ENCODE data around the gene ENPP1.
A peak's percentile ranks its signal among the peaks of the same experiment; 100 is the strongest.

ENPP1 gene

DNA sequence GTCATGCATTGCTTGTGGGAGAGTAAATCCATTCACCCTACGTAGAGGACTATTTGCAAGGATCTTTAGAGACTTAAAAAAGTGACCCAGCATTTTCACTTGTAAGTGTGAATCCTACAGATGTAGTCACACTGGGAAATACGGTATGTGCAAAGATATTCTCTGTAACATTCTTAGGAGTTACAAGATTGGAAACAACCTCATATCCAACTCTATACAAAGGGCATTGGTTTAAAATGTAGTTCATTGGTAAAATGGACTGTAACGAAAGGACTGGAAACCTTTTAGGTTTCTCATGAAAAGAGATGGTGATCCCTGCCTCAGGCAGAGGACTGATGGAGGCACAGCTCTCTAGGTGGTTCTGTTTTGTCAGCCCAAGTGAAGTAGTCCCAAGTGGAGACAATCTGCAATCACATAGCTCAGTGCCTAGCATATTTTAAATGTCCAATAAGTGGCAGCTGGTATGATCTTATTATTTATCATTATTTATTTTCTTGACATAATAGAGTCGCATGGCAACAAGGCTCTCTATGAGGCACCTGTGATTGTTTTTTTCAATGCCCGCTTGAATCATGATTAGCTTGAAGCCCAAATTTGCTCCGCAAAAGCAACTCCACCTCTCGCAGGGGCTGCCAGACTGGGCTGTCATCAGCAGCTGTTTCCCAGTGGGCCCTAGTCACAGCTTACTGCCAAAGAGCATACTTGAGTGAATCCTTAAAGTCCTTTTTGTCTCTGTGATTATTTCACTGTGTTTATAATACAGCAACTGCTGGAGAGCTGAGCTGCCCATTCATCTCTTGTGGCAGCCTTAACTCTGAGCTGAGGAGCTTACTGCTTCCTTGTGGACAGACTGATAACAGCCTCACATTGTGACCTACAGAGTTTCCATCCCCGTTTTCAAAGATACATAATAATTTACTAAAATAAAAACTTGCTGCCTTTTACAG is 19.8 kb upstream of the ENPP1 start:
- peak; percentile 24 for DNase-seq

DNA sequence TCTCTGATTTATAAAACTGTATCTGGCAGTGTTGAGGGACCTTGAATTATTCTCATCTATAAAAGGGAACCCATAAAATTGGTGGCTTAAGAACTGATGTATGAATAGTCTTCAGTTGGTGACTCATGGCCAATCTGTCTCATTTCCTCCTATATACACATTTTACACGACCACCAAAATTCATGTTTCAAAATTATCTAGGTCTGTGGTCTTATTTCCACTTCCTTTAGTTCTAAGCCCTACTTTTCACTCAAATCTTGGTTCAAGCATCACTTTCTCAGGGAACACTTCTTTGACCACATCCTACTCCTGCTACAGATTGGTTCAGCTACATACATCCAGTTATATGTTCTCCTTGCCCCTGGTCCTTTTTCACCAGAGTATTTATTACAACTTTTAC is 18.6 kb upstream of the ENPP1 start:
- DNase-seq, result no peak

GRCh38 chr6:131791476-131791875 is 16.3 kb upstream of the ENPP1 start:
- no peak for DNase-seq

- no peak for DNase-seq
These were observed 15.7 kb upstream of the ENPP1 start for GRCh38 chr6:131792091-131792496.

DNA sequence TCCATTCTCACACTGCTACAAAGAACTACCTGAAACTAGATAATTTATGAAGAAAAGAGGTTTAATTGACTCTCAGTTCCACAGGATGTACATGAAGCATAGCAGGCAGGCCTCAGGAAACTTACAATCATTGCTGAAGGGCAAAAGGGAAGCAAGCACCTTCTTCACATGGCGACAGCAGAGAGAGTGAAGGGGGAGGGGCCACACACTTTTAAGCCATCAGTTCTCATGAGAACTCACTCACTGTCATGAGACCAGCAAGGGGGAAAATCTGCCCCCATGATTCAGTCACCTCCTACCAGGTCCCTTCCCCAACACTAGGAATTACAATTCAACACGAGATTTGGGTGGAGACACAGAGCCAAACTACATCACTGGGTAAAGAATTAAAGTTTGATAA is 12.5 kb upstream of the ENPP1 start:
- no peak for DNase-seq

- DNase-seq, result no peak
These were observed 5.5 kb upstream of the ENPP1 start for GRCh38 chr6:131802347-131802746.

DNA sequence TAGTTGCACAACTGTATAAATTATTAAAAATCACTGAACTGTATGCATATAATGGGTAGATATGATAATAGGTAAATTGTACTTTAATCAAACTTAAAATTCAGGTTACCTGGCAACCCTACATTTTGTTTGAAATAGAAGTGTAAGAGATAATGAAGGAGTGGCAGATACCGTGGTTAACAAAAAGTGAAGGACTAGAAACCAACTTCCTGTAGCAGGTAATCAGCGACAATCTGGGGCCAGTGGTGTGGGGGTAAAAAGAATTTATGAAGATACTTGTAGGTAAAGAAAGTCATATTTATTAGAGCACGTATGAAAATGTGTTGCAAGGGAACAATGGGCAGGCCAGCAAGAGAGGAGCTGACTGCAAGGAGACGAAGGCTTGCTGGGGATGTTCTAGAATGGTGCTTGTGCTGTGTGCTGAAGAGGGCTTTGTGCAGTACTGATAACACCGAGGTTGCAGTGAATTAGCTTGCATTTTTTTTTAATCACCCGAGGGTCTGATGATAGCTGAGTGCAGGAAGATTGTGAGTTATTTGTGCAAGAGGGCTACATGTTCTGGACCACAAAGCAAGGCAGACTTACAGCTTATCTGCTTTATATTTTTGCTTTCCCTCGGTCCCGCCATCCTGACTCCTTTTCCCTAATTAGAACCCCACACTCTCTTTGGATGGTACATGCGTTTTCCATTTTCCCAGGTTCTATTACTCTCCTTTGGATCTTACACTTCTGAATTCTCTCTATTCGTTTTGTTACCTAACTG is 4.6 kb upstream of the ENPP1 start:
- DNase-seq, result no peak

DNA sequence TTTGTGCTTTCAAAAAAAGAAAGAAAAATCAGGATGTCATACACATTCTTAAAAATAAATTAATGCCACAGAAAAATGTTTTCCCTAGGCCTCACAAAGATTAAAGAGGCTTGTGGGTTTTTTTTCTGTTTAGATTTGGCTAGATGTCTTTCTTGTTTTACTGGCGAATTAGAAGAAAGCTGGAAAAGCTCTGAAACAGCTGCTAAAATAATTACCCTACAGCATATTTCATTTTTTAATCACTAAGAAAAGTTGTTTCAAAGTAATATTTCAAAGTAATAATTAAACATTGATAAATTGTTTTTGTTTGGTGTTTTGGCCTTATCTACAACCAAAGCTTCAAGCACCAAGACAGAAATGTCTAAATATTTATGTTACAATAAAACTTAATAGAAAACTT is 3.7 kb upstream of the ENPP1 start:
- DNase-seq, result no peak

DNA sequence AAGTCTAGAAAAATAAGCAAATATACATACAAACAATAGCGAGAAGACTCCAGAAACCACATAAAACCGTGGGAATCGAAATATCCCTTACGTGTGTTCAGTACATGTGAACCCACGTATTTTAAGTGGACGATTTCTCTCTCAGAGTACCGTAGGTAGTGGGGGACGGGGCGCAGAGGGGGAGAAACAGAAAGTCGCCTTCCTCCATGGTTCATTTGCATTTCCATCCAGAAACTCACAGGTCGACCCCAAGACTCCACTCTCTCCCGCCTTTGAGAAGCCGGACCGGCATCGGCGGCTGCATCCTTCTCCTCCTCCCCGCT is 538 bp upstream of the ENPP1 start:
- no peak for DNase-seq

DNA sequence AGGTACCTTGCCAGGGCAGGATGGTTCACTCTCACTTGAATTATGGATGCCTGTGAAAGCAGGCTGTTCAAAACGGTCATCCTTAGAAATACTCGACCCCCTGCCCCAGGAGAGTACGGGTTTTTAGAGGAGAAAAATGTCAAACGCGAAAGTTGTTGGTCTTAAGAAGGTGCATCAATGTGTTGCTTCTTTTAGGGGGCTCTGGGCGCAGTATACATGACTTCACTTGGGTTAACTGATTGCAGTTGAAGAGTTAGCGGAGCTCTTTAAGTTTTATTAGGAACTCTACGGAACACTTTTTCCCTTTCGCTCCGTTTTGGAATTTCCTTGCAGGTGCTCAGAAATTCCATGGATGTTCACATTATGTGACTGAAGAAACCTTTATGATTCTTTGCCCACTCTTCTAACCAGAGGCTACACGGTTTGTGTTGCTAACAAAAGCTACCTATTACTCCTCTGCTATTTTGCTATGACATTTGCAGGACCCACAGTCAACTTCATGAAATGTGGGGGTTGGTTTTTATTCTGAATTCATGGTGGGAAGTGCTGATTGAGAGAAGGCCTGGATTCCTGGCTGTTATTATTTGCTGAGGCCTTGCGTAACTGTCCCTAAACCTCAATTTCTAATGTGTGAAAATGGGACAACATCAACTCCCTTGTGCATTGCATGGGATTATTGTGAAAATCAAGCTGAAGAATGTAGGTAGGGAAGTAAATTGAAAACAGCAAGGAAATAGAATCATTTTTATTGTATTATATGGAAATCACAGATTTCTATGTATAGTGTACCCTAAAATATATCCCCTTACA is 845 bp downstream of the ENPP1 start:
- DNase-seq, result no peak

- DNase-seq, result no peak
These were observed 3.7 kb downstream of the ENPP1 start for GRCh38 chr6:131811500-131811899.

- no peak for DNase-seq
These were observed 6.2 kb downstream of the ENPP1 start for GRCh38 chr6:131813991-131814390.

DNA sequence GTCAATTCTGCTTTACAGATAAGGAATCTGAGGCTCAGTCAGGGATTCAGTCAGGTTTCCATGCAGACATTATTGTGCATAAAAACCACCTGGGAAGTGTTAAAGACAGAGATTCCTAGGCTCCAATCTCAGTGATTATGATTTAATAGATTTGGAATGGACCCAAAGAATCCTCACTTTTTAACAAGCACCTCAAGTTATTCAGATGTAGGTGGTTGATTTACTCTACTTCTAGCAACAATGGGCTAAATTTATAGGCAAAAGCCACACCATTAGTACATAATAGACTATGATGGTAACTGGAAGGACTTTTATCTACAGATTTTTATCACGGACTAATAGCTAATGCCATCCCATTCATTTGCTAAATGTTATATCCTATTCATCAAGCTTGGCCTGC is 9.0 kb downstream of the ENPP1 start:
- no peak for DNase-seq

DNA sequence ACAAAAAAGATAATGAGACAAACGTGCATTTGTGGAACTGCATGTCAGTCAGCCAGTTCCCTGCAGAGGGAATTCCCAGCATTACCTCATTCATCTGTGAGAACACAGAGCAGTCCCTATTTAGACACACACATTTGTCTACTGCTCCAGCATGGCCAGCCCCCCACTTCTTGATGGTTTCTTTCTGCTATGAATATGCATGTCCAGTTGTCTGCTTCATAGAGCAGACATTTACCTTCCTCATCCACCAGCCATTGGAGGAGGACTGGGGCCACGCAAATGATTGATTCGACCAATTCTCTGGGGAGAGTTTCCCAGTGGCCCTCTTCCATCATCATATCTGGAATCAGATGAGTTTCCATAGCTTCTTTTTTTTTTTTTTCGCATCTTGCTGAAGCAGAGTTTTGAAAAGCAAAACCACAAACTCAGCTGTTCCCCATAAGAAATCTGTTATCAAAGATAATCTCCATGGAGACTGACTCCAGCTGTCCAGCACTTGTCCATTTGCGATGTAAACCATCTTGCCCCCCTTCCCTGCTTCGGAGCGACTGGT is 11.8 kb downstream of the ENPP1 start:
- DNase-seq, result no peak

DNA sequence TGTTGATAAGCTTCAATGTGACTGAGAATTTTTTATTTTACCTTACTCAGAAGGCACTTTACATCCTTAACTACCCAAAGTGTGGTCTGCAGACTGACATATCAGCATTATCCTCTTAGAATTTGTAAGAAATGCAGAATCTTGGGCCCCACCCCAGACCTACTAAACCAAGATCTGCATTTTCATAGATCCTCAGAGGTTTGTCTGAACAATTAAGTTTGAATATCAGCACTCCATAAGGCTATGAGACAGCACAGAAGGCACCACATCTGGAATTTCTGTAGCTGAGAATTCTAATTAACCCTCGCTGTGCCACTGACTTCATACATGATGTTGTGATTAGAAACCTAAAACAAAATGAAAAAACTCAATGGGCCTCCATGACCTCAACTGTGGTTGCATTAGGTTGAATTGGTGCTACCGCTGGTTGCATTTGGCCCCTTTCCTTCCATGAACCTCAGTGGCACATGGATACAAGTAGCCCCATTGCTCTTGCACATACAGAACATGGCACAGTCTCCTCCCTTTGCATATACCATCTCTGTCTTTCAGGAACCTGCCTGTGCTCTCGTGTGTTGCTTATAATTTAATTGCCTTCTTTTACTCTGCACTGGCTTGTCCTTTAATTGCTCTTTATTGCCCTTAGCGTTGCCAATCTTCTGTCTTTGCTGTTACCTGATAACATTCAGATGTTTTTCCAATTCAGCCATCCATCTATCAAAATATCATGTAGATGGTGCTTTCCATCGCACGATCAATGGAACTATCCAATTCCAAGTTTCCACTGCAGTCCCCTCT is 13.4 kb downstream of the ENPP1 start:
- no peak for DNase-seq

GRCh38 chr6:131822119-131822518 is 14.3 kb downstream of the ENPP1 start:
- no peak for DNase-seq

GRCh38 chr6:131823276-131823902 is 15.6 kb downstream of the ENPP1 start:
- no peak for DNase-seq

DNA sequence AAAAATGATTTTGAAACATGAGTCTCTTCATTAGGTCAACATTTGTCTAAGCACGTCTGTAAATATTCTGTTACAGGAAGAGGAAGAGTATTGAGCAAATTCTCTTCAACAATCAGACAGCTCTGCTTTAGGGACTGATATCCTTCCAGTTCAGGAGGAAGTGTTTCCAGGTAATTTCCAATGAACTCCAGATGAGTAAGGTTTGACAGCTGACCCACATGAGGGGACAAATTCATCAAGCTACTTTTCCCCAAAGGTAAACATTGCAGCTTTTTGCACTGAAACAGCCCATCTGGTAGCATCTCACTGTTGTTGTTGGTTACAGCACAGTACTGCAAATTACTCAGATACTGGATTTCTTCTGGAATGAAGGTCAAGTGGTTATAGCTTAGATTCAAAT is 18.1 kb downstream of the ENPP1 start:
- DNase-seq, result no peak

GRCh38 chr6:131828080-131828479 is 20.3 kb downstream of the ENPP1 start:
- no peak for DNase-seq

- no peak for DNase-seq
These were observed 21.1 kb downstream of the ENPP1 start for GRCh38 chr6:131828951-131829350.

- no peak for DNase-seq
These were observed 23.6 kb downstream of the ENPP1 start for GRCh38 chr6:131831392-131831791.

DNA sequence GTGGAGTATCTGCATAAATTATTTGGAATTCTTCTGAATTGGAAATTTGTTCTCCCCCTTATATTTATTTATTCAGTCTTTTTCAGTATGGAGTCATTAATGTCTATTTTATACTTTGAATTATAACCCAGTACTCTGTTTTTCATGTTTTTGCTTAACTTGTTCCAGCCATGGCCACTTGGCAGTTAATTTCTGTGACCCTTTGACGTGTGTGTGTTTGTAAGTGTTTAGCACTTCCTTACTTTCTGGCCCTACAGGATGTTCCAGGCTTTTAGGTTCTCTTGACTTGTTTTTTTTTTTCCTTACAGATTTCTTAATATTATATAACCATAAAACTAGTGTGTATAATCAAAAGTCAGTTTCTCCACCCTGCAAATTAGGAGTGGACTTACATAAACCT is 24.1 kb downstream of the ENPP1 start:
- no peak for DNase-seq

Data from NCI-H774 (cell line).